HEK293 (cell line): ENCODE measurements around the gene PLD5.

Source experiments
- GLI2 ChIP-seq: fragments of 450-650 bp; formaldehyde crosslinking; IDR thresholded peaks from 2 replicates; pipeline ENCODE4; 2017; ENCODE audit warnings: missing biosample characterization, missing genetic modification characterization, low read depth, borderline replicate concordance
- ZBTB17 ChIP-seq: fragments of 450-650 bp; formaldehyde crosslinking; IDR thresholded peaks from 2 replicates; pipeline ENCODE4 v1.5.1; 2016; ENCODE audit warnings: missing biosample characterization, missing genetic modification characterization
- ZNF501 ChIP-seq: fragments of 450-650 bp; formaldehyde crosslinking; IDR thresholded peaks from 2 replicates; pipeline ENCODE4 v1.5.1; 2016; ENCODE audit warnings: missing biosample characterization, missing genetic modification characterization
- TF ChIP-seq, protein P1 (sequence below): fragments of 450-650 bp; formaldehyde crosslinking; IDR thresholded peaks from 2 replicates; pipeline ENCODE4 v1.5.1; 2016; ENCODE audit warnings: missing biosample characterization, missing genetic modification characterization

DNA sequence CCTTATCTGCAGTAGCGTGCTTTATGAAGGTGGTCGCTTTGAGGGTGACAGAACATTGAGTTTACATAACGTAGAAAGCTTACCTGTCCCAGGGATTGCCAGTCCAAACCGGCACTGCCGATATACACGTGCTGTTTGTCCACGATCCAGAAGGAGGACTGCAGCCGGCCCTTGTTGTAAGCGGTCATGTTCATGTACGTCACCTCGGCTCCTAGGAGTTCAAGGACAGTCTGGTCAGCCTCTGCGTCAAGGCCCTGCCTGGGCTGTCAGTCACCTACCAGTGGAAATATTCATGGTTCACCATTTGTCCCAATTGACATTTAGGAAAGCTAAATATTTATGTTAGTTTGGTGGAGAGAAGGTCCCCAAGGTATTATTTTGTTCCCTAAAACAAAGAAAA lies 304.6 kb downstream of the PLD5 start:
- TF ChIP-seq, protein P1, sequence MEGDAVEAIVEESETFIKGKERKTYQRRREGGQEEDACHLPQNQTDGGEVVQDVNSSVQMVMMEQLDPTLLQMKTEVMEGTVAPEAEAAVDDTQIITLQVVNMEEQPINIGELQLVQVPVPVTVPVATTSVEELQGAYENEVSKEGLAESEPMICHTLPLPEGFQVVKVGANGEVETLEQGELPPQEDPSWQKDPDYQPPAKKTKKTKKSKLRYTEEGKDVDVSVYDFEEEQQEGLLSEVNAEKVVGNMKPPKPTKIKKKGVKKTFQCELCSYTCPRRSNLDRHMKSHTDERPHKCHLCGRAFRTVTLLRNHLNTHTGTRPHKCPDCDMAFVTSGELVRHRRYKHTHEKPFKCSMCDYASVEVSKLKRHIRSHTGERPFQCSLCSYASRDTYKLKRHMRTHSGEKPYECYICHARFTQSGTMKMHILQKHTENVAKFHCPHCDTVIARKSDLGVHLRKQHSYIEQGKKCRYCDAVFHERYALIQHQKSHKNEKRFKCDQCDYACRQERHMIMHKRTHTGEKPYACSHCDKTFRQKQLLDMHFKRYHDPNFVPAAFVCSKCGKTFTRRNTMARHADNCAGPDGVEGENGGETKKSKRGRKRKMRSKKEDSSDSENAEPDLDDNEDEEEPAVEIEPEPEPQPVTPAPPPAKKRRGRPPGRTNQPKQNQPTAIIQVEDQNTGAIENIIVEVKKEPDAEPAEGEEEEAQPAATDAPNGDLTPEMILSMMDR (tag by site-specific recombination) = no peak
- TF ChIP-seq ZNF501 (tag by site-specific recombination) (no peak), GLI2 (tag by site-specific recombination) (no peak), ZBTB17 (tag by site-specific recombination) (no peak)
